ENCODE measurements around the gene CFAP74.

The CFAP74 gene

GRCh38 chr1:2042830-2043773 is 39.5 kb upstream of the CFAP74 start:
- no peak for DNase-seq

- DNase-seq = no peak
These were observed 38.3 kb upstream of the CFAP74 start for GRCh38 chr1:2041887-2042286.

DNA sequence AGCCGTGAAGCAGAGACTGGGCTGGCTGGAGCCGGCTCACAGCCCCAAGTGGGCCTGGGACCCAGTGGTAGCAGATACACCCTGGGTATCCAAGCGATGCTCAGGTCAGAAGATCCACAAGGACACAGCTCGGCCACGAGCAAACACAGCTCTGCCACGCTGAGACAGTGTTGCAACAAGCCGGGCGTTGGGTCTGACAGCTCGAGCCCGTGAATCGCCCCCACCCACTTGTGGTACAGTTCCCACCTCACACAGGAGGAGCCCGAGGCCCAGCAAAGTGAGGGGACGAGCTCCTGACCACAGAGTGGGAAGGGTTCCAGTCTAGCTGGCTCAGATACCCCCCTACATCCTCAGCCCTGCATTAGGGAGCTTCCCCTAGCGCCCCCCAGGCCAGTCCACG is 37.7 kb upstream of the CFAP74 start:
- no peak for DNase-seq

DNA sequence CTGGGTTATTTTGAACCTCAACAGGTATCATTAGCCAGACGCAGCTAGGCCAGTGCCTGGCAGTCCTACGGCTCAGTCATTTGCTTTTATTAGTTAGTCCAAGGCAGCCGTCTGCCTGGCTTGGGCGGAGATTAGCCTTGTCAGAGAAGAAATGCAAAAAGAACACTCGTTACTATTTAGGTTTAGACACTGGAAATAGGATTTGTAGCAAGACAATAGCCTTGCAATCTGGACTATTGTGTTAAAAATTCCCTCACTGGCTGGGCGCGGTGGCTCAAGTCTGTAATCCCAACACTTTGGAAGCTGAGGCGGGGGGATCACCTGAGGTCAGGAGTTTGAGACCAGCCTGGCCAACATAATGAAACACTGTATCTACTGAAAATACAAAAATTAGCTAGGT is 35.7 kb upstream of the CFAP74 start:
- no peak for DNase-seq

DNA sequence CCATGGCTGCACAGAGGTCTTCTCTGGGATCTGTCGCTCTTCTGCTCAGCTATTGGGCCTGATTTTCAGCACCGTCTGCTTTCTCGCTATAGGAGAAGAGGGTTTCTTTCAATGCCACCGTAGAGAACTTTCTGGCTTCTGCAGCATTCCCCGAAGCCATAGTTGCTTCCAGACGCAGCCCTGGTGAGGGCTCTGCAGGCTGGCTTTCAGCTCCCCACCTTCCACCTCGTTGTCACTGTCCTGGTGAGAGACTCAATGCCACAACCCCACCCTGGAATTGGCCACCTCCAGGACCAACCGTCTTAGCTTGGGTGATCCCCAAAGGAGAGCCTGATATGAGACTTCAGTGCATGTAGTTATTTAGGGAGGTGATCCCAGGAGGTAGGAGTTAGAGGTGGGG is 34.6 kb upstream of the CFAP74 start:
- DNase-seq = no peak

GRCh38 chr1:2037314-2037979 is 33.9 kb upstream of the CFAP74 start:
- no peak for DNase-seq

DNA sequence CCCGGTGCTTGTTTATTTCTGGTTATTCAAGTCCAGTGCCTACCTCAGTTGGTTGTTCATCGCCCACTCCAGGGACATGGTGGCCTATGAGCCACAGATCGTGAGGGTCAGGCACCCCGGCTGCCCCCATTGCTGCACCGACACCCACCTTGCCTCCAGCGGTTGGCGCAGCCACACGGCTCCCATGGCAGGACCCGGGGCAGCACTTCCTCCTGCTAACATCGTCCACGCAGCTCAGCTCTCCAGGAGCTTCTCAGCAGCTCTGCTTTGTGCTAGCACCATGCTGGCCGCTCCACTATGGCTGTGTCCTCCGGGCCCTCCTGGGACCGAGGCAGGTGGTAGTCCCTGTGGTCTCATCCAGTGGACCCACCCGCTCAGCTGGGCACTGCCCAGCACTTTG is 32.7 kb upstream of the CFAP74 start:
- no peak for DNase-seq

DNA sequence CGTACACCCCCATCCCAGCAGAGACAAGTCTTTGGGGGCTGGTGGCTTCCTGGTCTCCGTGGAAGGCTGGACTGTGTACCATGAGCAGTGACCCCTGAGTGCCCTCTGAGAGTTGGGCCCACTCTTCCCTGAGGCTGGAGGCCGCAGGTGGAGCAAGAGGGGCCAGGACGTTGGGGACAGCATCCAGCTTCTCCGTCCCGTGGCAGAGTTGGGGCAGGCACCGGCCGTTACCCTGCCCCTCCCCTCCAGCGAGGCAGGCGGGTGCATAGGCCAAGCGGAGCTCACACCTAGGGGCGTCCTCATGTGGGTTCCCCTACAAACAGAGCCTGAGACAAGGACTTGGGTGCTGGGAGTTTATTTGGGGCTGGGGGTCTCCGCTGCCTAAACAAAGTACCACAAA is 29.6 kb upstream of the CFAP74 start:
- DNase-seq = no peak

GRCh38 chr1:2032737-2033136 is 29.2 kb upstream of the CFAP74 start:
- no peak for DNase-seq

DNA sequence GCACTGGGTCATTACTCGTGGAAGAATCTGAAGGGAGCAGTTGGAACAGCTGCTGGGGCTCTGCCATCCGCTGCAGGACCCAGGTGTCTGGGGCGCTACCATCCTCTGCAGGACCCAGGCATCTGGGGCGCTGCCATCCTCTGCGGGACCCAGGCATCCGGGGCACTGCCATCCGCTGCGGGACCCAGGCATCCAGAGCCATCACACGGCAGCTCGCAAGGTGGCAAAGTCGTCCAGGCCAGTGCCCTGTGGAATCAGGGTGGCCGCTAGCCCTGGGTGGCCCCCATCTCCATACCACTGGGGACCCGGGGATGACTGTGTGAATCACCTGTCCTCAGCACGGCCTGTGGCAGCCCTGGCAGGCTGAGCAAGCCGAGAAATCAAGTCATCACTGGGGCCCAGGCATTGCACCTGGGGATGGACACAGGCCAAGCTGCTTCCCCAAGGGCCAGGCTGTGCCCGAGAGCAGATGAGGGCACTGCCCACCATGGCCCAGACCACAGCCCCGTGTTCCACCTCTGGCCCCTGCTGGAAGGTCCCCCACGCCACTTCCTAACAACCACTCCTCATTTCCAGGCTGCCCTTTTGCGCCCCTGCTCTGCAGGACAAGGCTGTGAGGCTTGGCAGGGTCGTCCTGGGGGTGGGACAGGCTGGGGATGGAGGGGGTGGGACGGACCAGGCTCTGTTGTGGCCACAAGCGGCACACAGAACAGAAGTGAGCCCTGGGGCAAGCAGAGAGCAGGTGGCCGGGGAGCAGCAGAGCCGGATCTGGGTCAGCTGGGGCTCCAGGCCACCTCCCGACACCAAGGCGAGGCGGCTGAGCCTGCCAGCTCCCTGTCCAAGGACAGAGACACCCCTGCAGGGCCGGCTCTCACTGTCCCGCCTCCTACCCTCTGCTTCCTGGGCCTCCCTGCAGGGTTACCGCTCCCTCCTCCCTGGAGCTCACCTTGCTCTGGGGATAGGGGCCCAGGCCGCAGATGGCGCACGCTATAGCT is 28.3 kb upstream of the CFAP74 start:
- no peak for DNase-seq

GRCh38 chr1:2030076-2030871 is 26.7 kb upstream of the CFAP74 start:
- DNase-seq = no peak

DNA sequence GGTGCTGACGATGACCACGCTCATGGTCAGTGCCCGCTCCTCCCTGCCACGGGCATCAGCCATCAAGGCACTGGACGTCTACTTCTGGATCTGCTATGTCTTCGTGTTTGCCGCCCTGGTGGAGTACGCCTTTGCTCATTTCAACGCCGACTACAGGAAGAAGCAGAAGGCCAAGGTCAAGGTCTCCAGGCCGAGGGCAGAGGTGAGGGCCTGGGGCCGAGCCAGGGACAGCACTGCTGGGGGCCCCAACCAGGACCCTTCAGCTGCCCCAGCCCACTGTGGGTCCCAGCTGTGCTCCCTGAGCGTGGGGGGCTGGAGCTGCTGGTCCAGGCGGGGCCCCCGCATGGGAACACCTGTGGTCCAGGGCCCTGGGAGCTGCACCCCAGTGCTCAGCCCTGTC is 26.0 kb upstream of the CFAP74 start:
- DNase-seq = no peak

GRCh38 chr1:2028870-2029560 is 25.4 kb upstream of the CFAP74 start:
- no peak for DNase-seq

- DNase-seq = no peak
These were observed 24.5 kb upstream of the CFAP74 start for GRCh38 chr1:2027961-2028583.

DNA sequence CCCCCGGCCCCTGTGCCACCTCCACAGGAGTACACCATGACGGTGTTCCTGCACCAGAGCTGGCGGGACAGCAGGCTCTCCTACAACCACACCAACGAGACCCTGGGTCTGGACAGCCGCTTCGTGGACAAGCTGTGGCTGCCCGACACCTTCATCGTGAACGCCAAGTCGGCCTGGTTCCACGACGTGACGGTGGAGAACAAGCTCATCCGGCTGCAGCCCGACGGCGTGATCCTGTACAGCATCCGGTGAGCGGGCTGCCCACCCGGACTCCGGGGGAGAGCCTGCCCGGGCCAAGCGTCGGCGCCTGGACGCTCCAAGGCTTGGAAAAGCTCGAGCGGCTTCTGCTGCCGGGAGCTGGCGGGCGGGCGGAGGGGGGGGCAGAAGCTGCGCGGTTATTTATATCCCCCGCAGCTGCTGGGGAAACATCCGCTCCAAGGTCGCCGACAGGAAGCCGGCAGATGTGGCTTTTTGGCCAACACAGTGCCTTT is 21.9 kb upstream of the CFAP74 start:
- DNase-seq = no peak

DNA sequence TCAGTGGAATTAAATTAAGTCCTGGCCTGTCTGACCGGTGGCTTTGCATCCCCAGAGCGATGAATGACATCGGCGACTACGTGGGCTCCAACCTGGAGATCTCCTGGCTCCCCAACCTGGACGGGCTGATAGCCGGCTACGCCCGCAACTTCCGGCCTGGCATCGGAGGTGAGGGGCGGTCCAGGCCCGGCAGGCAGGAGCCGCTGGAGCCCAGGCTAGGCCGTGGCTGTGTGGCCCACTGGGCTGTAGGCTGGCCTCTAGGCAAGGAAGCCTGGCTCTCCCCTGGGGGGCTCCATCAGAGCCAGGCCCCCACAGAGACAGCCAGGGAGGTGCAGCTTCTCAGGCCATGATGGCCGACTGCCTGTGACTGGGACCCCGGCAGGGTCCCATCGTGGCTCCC is 21.3 kb upstream of the CFAP74 start:
- DNase-seq = no peak

- DNase-seq = no peak
These were observed 20.9 kb upstream of the CFAP74 start for GRCh38 chr1:2024451-2024850.

GRCh38 chr1:2023187-2023586 is 19.6 kb upstream of the CFAP74 start:
- DNase-seq = no peak

- DNase-seq = no peak
These were observed 18.6 kb upstream of the CFAP74 start for GRCh38 chr1:2022063-2022770.

DNA sequence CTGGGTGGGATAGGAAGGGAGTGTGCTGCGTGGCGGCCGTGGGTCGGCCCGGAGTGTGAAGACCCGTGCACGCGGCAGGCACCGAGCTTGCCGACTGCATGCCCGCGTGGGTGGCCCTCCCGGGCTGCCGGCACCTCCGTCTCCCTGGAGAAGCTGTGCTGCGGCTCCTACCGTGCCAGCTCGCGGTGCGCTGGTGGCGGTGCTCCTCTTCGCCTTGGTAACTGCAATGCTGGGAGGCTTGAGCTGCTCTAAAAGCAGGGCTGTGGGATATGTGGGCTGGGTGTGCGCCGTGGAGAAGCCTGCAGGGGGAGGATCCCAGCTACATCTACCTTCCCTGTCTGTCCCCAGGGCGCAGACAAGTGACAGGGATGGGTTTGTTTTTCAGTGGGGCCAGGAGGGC is 18.0 kb upstream of the CFAP74 start:
- no peak for DNase-seq
